Gastrocnemius medialis (tissue), 4 donors: ENCODE data around the gene PIAS4.

Experiments
- POLR2A ChIP-seq, 2 donors: fragments of 450-650 bp; IDR thresholded peaks; one replicate each; pipeline ENCODE4 v1.6.1; 2017; ENCODE audit warnings: antibody characterized with exemption in 2 of 2, mild to moderate bottlenecking in 2 of 2, moderate library complexity in 2 of 2
- TF ChIP-seq, protein P1 (sequence below), 5 experiments: fragments of 450-650 bp in 3 of 5; fragments of 200-600 bp in 2 of 5; sonication (generic) in 2 of 5; IDR thresholded peaks in 4 of 5; conservative IDR thresholded peaks in 1 of 5; 1 replicate in 4 of 5; 2 replicates in 1 of 5; pipeline ENCODE4 v1.5.1; 2016 to 2019; ENCODE audit warnings: antibody characterized with exemption in 5 of 5, mild to moderate bottlenecking in 3 of 5, moderate library complexity in 3 of 5

DNA sequence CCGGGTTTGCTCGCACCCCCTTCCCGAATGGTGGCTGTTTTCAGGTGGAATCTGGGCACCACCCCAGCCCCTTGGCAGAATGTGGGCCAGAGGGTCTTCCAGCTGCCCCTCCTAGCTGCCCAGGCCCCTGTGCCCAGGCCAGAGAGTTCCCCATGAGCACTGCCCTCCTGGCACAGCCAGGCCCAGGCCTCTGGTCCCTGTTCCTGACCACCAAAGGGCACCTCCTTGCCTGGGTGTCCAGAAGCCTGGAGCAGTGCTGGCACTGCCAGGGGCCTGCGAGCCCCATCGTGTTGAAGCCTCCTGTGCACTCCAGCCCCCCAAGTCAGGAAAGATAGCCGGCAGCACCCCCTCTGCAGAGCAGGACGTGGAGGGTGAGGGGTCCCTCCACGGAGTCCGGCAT, 23.4 kb downstream of the PIAS4 start:
- TF ChIP-seq, protein P1, sequence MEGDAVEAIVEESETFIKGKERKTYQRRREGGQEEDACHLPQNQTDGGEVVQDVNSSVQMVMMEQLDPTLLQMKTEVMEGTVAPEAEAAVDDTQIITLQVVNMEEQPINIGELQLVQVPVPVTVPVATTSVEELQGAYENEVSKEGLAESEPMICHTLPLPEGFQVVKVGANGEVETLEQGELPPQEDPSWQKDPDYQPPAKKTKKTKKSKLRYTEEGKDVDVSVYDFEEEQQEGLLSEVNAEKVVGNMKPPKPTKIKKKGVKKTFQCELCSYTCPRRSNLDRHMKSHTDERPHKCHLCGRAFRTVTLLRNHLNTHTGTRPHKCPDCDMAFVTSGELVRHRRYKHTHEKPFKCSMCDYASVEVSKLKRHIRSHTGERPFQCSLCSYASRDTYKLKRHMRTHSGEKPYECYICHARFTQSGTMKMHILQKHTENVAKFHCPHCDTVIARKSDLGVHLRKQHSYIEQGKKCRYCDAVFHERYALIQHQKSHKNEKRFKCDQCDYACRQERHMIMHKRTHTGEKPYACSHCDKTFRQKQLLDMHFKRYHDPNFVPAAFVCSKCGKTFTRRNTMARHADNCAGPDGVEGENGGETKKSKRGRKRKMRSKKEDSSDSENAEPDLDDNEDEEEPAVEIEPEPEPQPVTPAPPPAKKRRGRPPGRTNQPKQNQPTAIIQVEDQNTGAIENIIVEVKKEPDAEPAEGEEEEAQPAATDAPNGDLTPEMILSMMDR (IDR thresholded peaks at IDR 0.05 in 4 of 5, conservative IDR thresholded peaks at IDR 0.05 in 1 of 5) = no peak
- TF ChIP-seq POLR2A (IDR thresholded peaks at IDR 0.05) = no peak
